SHP77 (cell line): Measurements from ENCODE around the gene BPTF.
A peak's percentile ranks its signal among the peaks of the same experiment; 100 is the strongest.
"Not testable (repeated sequence)": the region's sequence is repeated elsewhere in the genome, so short reads cannot be mapped to it uniquely, and the experiment has no call there.

ENCODE experiments used
- DNase-seq, 2 experiments: peaks; one replicate each; lab custom pipeline; 2025; lab: John Stamatoyannopoulos, UW

The BPTF gene, protein sequence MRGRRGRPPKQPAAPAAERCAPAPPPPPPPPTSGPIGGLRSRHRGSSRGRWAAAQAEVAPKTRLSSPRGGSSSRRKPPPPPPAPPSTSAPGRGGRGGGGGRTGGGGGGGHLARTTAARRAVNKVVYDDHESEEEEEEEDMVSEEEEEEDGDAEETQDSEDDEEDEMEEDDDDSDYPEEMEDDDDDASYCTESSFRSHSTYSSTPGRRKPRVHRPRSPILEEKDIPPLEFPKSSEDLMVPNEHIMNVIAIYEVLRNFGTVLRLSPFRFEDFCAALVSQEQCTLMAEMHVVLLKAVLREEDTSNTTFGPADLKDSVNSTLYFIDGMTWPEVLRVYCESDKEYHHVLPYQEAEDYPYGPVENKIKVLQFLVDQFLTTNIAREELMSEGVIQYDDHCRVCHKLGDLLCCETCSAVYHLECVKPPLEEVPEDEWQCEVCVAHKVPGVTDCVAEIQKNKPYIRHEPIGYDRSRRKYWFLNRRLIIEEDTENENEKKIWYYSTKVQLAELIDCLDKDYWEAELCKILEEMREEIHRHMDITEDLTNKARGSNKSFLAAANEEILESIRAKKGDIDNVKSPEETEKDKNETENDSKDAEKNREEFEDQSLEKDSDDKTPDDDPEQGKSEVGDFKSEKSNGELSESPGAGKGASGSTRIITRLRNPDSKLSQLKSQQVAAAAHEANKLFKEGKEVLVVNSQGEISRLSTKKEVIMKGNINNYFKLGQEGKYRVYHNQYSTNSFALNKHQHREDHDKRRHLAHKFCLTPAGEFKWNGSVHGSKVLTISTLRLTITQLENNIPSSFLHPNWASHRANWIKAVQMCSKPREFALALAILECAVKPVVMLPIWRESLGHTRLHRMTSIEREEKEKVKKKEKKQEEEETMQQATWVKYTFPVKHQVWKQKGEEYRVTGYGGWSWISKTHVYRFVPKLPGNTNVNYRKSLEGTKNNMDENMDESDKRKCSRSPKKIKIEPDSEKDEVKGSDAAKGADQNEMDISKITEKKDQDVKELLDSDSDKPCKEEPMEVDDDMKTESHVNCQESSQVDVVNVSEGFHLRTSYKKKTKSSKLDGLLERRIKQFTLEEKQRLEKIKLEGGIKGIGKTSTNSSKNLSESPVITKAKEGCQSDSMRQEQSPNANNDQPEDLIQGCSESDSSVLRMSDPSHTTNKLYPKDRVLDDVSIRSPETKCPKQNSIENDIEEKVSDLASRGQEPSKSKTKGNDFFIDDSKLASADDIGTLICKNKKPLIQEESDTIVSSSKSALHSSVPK (N-terminal part only)

DNA sequence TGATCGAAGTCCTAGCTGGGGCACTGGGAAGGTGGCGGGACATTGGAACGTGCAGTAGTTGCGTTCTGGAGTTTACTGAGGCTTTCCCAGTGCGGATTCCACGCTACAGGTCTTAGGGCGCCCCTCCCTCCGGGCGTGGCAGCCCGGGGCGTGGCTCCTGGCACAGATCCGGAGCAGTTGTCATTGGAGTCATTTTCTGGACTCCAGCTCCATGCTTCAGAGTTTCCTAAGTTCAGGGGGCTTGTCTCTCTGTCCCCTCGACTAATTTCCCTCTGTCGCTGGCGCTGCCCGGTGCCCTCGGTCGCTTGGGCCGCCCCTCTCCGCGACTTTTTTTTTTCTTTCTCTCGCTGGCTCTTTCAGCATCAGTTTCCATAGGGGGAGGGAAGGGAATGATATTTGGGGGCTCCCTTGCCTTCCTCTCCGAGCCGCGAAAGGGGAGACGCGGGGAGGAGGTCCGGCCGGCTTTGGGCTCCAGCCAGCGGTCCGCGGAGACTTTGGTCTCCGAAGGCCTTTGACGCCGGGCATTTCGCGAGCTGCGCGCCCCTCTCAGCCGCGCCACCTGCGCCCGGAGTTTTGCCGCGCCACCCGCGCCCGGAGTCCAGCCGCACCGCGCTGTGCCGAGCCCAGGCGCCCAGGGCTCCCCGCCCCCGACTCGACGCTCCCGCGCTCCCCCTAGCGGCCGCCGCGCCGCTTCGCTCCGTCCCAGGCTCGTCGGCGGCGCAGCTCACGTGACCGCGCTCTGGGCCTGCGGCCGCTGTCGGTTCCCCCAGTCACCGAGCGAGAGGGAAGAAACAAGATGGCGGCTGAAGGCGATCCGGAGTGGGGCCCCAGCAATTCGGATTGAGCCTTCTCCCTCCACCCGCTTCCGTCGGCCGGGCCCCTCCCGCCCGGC lies at the start of gene BPTF:
Gene BPTF (plus strand): TSS at position 769 of the 892 bp plus-strand sequence. CDS start 222 bp downstream, outside the sequence.
- DNase-seq: peak; percentile 66 to 85

DNA sequence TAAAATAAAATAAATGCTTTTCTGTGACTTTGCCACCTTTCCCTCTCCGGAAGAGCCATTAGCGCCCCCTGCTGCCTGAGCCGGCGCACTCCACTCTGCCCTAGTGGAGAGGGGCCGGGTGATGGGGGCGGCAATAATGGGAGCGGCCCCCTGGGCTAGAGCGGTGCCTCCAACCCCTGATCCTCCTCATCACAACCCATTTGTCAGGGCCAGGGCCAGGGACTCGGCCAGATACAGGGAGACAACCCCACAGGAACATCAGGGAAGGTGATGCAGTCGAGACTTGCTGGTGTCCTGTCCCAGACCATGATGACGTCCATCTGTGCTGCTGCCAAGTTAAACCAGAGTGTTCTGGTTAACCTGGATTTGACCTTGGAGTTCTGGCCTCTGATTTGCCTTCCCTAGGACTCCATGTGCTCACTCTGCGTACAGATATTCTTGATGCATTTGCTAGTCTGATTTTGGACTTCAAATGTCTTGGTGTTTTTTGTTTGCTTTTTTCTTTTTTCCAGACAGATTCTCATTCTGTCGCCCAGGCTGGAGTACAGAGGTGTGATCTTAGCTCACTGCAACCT lies 46.1 kb upstream of the BPTF start:
- DNase-seq: peak; percentile 44 to 45

DNA sequence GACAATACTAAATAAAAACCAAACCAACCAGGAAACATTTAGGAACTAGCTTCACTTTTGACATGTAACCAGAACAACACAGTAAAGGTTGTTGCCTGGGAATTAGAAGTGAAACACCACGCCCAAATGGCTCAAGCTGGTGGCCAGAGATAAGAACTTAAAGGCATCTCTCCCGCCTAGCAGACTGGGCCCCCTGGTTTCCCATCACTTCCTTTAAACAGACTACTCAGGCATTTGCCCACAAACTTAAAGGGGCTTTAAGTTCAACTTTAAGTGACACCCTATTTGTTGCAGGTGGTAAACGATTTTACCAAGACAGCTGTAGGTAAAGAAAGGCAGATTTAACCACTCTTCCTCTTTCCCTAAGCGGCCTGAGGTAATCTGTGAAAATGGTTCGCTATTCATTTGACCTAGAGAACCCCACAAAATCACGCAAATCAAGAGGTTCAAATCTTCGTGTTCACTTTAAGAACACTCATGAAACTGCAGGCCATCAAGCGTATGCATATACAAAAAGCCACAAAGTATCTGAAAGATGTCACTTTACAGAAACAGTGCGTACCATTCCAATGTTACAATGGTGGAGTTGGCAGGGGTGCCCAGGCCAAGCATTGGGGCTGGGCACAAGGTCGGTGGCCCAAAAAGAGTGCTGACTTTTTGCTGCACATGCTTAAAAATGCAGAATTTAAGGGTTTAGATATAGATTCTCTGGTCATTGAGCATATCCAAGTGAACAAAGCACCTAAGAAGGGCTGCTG lies 40.8 kb upstream of the BPTF start:
- no peak for DNase-seq

DNA sequence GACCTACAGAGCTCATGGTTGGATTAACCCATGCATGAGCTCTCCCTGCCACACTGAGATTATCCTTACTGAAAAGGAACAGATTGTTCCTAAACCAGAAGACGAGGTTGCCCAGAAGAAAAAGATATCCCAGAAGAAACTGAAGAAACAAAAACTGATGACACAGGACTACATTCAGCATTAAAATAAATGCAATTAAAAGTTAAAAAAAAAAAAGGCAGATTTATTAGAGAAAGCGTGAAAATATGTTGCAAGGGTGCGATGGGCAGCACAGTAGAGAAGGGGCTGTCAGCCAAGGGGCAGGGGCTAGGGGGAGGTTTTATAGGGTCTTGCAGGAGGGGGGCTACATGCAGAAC lies 40.2 kb upstream of the BPTF start:
- DNase-seq: no peak

DNA sequence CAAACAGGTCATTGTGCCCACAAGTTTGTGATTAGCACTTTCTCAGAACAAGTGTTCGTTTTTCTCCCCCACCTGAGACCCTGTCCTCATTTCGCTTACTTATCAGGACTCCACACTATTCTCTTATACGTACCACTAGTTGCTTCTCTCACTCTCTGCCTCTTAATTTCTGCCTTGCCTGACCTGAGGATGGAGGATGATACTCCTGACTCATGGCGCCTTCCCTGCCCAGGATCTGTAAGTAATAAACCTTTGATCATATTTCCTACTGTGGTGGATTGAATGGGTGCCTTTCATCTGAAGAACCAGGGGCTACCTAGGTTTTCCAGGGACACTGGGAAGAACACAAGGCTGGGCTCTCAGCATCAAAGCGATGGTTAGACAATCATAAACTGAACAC lies 39.8 kb upstream of the BPTF start:
- DNase-seq: no peak

DNA sequence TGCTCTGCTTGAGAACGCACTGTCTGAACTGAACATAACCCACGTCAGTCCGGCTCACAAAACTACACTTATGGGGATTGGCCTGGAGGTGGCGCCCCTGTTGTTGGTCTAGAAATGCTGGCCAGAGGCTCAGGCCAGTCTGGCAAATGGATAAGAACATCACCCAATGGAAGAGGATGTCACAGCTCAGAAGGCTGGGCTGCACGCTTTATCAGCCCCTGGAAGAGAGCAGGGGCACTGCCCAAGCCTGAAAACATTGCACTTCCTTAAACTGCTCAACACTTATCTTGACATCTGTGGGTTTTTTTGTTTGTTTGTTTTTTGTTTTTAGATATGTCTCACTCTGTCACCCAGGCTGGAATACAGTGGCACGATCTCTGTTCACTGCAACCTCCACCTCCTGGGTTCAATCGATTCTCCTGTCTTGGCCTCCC lies 24.8 kb upstream of the BPTF start:
- peak; percentile 66 to 78 for DNase-seq

DNA sequence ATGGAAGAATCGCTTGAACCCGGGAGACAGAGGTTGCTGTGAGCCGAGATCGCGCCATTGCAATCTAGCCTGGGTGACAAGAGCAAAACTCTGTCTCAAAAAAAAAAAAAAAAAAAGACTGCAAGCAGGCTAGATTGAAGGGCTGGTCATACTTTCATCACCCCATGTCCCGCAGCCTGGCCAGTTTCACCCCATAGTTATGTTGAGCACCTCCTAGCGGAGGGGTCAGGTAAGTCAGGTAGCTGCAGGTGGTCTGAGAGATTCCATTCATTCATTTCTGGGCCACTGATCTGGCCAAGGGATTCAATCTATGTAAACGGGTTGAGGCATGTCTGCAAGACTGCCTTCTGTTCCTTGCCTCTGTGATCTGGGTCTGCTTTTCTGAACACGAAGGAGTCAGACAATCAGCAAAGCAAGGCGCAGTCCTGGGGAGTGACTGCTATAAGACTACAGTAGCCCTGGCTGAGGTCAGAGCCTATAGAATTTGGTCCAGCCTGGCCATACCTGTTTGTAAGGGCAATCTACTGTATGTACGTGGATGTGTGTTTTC lies 23.6 kb upstream of the BPTF start:
- no peak for DNase-seq

DNA sequence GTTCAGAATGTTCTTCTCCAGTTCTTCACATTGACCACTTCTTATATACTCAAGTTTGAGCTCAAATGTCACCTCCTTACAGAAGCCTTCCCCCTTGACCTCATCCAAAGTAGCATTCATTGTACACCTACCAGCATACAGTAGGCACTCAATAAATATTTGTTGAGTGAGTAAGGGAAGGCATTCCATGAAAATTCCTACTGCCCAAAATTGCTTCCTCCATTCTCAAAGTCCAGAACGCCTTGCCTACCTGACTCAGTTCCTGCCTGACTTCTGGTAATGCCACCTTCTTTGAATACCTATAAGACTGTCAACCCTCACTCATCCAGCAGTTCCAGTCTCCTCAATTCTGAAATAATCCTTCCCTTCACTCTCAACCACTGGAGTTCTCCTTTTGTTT lies 14.8 kb upstream of the BPTF start:
- no peak for DNase-seq

DNA sequence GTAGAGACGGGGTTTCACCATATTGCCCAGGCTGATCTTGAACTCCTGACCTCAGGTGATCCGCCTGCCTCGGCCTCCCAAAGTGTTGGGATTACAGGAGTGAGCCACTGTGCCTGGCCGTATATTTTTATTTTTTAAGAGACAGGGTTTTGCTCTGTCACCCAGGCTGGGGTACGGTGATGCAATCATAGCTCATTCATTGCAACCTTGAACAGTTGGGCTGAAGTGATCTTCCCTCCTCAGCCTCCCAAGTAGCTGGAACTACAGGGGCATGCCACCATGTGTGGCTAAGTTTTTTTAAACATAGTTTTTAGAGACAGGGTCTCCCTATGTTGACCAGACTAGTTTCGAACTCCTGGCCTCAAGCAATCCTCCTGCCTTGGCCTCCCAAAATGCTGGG lies 12.9 kb upstream of the BPTF start:
- DNase-seq: not testable (repeated sequence)

DNA sequence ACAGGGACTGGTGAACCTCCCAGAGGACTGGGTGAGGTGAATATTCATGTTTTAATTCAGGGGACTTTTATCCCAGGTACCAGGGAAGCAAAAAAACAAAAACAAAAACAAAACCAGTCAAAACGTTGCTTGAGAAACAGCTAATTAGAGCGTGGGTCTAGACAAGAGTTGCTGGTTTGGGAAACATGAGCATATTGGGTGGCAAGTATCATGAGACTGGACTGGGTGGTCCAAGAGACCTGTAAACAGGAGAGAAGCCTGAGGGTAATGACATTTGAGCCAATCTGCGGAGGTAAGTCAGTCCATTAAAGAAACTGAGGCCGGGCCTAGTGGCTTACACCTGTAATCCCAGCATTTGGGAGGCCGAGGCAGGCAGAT lies 11.5 kb upstream of the BPTF start:
- DNase-seq: no peak

DNA sequence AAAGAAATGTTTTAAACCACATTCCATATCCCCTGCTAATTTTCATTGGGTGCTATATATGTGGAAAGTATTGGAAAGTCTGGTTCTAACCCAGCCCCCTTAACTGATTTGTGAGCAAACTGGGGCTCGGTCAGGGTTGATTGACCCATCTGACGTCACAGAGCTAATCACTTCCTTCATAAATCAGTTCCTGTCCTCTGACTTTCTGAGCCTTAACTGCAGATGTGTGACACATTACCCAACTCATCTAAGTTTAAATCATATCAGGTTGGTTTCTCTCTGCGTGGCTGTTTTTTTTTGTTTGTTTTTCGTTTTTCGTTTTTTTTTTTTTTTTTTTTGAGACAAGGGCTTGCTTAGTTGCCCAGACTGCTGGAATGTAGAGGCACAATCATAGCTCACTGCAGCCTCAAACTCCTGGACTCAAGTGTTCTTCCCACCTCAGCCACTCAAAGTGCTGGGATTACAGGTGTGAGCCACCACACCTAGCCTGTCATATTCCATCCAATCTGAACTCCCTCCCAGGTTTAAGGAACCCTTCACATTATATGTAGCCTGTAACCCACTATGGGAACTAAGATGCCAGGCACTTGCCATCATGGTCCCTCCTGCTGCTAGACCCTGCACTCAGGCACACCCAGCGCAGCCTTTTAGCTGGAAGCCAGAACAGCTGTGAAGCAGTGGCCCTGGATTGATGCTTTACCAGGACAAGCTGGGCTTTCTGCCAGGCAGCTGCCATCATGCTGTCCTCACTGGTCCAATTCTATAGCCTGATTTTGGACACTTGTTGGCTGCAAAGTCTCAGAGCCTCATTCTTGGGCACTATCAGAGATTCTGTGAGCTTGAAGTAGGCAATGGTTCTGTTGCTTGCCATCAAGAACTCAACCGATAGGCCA lies 6.9 kb upstream of the BPTF start:
- no peak for DNase-seq

DNA sequence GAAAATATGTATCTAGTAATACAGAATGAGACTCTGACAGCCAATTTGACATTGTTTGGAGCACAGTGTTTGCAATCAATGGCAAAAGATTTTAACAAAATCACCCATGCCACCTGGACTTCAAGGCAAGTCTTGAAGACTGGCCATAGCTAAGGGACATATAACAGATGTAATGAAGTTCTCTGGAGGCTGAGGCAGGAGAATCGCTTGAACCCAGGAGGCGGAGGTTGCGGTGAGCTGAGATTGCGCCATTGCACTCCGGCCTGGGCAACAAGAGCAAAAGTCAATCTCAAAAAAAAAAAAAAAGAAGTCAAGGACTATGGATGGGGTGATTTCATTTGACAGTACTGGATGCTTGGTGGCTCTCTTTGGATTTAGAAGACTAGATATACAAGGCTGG lies 5.6 kb upstream of the BPTF start:
- DNase-seq: no peak

DNA sequence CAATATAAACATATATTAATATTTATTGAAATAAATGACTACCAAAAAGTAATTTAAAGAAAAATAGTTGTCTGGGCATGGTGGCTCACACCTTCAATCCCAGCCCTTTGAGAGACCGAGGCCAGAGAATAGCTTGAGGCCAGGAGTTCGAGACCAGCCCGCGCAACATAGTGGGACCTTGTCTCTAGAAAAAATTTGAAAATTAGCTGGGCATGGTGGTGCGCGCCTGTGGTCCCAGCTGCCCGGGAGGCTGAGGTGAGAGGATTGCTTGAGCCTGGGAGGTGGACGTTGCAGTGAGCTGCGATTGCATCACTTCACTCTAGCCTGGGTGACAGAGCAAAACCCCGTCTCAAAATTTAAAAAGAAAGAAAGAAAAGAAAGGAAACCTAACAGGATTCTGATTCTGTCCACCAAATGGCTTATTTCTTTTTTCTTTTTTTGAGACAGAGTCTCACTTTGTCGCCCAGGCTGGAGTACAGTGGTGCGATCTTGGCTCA lies 3.4 kb upstream of the BPTF start:
- DNase-seq: no peak

DNA sequence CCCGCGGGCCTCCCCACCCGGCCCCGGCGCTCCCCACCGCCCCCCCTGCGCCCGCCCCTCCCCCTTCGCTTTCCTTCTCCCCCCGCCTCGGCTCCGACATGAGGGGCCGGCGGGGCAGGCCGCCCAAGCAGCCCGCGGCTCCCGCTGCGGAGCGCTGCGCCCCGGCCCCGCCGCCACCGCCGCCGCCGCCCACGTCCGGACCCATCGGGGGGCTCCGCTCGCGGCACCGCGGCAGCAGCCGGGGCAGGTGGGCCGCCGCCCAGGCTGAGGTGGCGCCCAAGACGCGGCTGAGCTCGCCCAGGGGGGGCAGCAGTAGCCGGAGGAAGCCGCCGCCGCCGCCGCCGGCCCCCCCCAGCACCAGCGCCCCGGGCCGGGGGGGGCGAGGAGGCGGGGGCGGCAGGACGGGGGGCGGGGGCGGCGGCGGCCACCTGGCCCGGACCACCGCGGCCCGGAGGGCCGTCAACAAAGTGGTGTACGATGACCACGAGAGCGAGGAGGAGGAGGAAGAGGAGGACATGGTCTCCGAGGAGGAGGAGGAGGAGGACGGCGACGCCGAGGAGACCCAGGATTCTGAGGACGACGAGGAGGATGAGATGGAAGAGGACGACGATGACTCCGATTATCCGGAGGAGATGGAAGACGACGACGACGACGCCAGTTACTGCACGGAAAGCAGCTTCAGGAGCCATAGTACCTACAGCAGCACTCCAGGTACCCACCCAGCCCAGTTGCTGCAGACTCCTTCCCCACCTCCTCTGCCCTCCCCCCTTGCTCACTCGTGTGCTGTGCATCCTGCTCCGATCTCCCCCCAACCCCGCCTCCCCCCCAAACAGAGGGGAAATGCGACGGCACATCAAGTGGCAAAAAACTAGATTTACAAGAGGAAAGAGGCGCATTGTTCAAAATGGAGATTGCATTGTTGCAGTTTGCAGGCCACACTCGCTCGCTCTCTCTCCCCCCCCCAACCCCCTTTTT lies 611 bp downstream of the BPTF start:
- not testable (repeated sequence) for DNase-seq

DNA sequence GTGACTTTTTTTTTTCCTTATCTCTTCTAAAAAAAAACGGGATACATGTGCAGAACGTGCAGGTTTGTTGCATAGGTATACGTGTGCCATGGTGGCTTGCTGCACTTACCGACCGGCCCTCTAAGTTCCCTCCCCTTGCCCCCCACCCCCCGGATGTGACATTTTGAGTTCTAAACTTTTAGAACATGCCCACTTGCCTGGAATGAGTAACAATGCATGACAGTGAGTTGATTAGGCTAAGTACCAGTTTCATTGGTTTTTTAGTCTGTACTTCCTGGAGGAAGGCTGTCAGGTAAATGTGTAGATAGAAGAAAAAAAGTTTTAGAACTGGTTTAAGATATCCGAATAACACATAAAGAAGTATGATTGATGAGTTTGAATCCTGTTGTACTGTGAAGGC lies 4.0 kb downstream of the BPTF start:
- no peak for DNase-seq

DNA sequence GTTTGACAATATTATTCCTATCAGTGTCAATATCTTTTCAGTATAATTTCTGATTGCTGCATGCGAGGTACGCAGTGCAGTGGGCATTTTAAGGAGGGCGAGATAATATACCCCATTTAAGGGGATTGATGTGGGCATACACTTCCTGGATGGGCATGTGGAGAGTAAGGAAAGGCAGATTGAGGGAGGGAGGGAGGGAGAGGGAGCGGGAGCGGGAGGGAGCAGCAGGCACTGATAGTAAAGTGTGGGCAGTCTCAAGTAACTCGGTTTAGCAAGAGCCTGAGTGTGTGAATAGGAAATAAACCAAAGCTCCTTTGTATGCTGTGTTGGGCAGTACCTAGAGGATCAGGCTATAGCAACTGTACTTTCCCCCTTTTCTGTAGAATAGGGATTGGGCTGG lies 5.1 kb downstream of the BPTF start:
- no peak for DNase-seq

DNA sequence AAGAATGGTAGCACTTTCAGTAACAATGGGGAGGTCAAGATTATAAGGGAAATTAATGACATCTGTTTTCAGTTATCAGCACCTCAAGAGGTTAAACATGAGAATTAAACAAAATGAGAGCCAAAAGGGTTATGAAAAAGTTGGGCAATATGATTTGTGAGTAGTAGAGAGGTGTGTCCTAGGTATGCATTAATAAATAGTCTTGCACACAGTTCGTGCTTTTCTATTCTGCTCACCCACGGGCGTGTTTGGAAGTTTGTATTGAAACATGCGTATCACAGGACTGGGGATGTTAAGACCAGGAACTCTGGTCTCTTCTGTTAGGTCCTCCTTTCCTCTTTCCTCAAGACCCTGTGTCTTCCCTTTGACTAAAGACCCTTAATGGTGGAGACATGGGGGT lies 6.0 kb downstream of the BPTF start:
- DNase-seq: no peak

DNA sequence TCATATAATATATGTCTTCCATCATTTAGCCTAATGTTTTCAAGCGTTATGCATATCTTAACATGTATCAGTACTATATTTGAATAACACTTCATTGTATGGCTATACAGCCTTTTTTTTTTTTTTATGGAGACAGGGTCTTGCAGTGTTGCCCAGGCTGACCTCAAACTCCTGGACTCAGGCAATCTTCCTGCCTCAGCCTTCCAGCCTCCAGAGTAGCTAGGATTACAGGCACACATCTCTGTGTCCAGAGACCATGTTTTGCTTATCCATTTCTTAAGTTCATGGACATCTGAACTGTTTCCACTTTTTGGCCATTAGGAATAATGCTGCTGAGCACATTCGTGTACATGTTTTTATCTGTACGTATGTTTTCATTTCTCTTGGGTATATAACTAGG lies 7.8 kb downstream of the BPTF start:
- no peak for DNase-seq
